ENCODE measurements around the gene UNC45B.

DNA sequence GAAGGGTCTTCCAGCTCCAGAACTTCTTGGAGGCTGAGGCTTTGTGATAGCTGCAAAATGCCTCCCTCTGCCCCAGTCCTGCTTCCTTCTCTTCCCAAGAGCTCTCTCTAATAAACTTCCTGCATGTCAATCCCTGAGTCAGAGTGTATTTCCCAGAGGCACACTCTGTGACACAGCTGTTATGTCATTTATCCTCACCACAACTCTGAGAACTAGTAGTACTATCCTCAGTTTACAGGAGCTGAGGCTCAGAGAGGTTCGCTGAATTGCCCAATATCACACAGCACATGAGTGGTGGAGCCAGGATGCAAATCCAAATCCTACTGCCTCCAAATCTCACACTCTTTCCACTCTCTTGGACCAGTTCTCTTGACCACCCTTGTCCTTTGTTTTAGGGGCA, 20.0 kb downstream of the UNC45B start:
- TF ChIP-seq, protein P1, sequence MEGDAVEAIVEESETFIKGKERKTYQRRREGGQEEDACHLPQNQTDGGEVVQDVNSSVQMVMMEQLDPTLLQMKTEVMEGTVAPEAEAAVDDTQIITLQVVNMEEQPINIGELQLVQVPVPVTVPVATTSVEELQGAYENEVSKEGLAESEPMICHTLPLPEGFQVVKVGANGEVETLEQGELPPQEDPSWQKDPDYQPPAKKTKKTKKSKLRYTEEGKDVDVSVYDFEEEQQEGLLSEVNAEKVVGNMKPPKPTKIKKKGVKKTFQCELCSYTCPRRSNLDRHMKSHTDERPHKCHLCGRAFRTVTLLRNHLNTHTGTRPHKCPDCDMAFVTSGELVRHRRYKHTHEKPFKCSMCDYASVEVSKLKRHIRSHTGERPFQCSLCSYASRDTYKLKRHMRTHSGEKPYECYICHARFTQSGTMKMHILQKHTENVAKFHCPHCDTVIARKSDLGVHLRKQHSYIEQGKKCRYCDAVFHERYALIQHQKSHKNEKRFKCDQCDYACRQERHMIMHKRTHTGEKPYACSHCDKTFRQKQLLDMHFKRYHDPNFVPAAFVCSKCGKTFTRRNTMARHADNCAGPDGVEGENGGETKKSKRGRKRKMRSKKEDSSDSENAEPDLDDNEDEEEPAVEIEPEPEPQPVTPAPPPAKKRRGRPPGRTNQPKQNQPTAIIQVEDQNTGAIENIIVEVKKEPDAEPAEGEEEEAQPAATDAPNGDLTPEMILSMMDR (IDR thresholded peaks at IDR 0.05; ENCODE audit: extremely low read depth in 1 of 2, insufficient read depth in 1 of 2, low read depth in 1 of 2, low read length in 2 of 2), result no peak
- TF ChIP-seq GATA2 (IDR thresholded peaks at IDR 0.05; ENCODE audit: insufficient read depth, insufficient read length, low read depth, low read length), result no peak
- no peak for TF ChIP-seq POLR2A (IDR thresholded peaks at IDR 0.05; ENCODE audit: low read depth, low read length)
- TF ChIP-seq, protein P2, sequence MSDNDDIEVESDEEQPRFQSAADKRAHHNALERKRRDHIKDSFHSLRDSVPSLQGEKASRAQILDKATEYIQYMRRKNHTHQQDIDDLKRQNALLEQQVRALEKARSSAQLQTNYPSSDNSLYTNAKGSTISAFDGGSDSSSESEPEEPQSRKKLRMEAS (IDR thresholded peaks at IDR 0.05; ENCODE audit: insufficient read depth, insufficient read length), result no peak
- no peak for TF ChIP-seq JUN (IDR thresholded peaks at IDR 0.05; ENCODE audit: borderline replicate concordance, insufficient read depth, insufficient read length, low read depth)
- no peak for TF ChIP-seq EZH2 (IDR thresholded peaks at IDR 0.05; ENCODE audit: borderline replicate concordance, low read depth, low read length, severe bottlenecking)
- no peak for TF ChIP-seq POLR2AphosphoS5 (IDR thresholded peaks at IDR 0.05; ENCODE audit: insufficient read depth, low read depth, low read length)
- TF ChIP-seq MYC (IDR thresholded peaks at IDR 0.05; ENCODE audit: low read depth, low read length), result no peak
- TF ChIP-seq FOS (IDR thresholded peaks at IDR 0.05; ENCODE audit: borderline replicate concordance, insufficient read depth, low read length), result no peak

Data from endothelial cell of umbilical vein (primary cell).